GM21526 (cell line): ENCODE measurements around the gene SPEN.

Experiments used
- ATAC-seq: cut with Tn5 transposase; IDR thresholded peaks from one replicate; pipeline ENCODE4 v1.9.1; 2021; ENCODE audit warnings: moderate library complexity; ENCODE audit not compliant: unreplicated experiment, low FRiP score

The SPEN gene

DNA sequence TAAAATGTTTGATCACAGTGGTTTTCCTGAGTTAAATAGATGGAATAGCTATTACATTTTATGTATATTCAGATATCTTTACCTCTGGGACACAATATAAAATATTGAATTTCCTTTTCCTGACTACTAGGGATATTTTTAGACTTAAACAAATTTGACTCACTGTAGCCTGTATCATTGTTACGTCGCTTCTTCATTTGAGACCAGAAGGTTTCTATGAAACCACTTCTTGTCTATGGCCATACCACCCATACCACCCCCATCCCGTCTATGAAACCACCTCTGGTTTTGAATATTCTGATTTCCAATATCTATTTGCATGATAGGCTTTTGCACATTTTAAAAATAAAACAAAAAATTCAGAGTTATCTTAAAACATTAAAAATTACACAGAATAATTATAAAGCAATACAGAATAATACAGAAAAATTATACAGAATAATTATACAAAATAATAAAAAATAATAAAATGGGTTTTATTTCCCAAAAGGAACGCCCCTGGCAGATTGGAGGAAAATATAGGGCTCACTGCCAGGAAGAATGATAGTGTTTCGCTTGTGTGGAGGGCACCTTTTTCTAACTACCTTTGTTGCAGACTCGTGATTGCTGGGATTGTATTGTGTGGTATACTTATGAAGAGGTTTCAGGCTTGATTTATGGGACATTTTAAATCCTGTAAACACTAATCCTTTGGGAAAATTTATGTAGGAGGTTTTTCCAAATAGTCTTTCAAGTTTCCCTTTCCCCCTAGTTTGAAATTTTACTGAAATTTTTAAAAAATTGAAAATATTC lies 4.7 kb downstream of the SPEN start:
- no peak for ATAC-seq

DNA sequence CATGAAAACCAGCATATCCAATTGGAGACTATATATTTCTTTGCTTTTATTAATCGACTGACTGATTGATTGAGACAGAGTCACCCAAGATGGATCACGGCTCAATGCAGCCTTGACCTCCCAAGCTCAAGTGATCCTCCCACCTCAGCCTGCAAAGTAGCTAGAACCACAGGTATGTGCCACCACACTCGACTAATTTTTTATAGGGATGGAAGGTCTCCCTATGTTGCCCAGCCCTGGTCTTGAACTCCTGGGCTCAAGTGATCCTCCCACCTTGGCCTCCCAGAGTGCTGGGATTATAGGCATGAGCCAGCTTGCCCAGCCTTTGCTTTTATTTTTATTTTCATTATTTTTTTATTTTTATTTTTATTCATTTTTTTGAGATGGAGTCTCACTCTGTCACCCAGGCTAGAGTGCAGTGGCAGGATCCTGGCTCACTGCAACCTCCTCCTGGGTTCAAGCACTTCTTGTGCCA lies 5.4 kb downstream of the SPEN start:
- ATAC-seq, result no peak

DNA sequence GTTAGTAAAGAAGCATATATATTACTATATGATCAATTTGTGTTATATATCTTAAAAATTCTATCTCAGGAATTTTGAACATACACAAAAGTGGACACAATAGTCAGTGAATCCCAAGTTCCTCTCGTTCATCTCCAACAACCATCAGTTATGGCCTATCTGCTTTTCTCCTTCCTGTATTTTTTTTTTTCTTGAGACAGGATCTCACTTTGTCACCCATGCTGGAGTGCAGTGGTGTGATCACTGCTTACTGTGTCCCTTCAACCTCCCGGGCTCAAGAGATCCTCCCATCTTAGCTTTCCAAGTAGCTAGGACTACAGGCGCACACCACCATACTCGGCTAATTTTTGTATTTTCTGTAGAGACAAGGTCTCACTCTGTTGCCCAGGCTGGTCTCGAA lies 9.4 kb downstream of the SPEN start:
- no peak for ATAC-seq

DNA sequence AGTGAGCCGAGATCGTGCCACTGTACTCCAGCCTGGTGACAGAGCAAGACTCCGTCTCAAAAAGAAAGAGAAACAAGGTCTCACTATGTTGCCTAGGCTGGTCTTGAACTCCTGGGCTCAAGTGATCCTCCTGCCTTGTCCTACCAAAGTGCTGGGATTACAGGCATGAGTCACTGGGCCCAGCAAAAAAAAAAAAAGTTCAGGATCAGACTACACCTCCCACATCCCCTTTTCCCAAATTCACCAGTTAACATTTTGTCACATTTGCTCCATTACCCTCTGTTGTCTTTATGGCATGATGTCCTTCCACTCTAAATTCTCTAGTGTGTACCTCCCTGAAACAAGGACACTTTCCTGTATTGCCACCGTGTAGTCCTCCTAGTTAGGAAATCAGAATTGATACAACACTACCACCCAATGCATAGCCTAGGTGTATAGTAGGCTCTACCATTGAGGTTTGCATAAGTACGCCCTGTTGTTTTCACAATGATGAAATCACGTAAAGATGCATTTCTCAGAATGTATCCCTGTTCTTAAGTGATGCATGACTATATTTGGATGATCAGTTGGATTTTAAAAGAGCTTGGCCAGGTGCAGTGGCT lies 10.7 kb downstream of the SPEN start:
- ATAC-seq, result no peak

GRCh38 chr1:15858672-15859372 lies 11.3 kb downstream of the SPEN start:
- ATAC-seq, result no peak

DNA sequence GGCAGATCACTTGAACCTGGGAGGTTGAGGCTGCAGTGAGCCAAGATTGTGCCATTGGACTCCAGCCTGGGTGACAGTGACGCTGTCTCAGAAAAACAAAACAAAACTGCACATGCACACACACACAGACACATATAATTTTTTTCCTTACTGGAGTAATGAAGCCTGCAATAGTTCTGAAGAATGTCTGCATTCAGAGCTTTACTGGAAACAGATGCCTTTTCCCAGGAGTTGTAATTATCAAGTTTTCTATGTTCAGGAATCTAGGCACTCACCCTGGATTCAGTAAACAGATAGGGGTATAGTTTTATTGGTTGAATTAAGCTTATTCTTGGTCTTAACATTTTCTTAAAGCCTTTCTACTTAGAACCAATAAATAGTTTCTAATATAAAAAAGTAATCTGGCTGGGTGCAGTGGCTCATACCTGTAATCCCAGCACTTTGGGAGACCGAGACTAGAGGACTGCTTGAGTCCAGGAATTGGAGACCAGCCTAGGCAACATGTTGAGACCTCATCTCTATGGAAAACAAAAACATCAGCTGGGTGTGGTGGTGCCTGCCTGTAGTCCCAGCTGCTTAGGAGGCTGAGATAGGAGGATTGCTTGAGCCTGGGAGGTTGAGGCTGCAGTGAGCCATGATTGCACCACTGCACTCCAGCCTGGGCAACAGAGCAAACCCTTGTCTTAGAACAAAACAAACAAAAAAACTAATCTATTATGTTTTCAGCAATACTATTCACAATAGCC lies 15.8 kb downstream of the SPEN start:
- ATAC-seq, result no peak

DNA sequence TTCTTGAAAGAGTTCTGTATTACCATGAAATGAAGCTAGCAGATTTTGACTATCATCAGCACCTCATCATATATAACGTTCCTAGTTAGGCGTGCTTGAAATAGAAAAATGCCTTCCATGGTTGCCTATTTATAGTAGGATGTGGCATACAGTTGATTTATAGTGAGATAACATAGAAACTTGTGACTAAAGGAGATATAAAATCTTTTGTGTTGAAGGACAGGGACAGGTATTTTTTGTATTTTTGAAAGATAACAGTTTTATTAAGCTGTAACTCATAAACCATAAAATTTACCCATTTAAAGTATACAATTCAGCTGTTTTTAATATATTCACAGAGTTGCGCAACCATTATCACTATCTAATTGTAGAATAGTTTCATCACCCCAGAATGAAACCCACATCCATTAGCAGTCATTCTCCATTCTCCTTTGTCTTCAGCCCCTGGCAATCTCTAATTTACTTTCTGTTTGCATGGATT lies 19.3 kb downstream of the SPEN start:
- no peak for ATAC-seq

DNA sequence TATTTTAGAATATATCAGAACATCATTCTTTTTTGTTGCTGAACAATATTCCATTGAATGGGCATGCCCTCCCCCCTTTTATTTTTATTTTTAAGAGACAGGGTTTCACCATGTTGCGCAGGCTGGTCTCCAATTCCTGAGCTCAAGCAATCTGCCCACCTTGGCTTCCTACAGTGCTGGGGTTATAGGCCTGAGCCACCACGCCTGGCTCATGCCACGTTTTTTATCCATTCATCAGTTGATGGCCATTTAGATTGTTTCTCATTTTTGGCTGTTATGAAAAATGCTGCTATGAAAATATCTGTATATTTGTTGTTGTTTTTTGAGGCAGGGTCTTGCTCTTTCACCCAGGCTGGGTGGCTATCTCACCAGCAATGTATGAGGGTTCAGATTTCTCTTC lies 19.8 kb downstream of the SPEN start:
- ATAC-seq, result no peak

GRCh38 chr1:15869413-15869812 lies 21.9 kb downstream of the SPEN start:
- ATAC-seq, result no peak

GRCh38 chr1:15870421-15870820 lies 22.9 kb downstream of the SPEN start:
- no peak for ATAC-seq

DNA sequence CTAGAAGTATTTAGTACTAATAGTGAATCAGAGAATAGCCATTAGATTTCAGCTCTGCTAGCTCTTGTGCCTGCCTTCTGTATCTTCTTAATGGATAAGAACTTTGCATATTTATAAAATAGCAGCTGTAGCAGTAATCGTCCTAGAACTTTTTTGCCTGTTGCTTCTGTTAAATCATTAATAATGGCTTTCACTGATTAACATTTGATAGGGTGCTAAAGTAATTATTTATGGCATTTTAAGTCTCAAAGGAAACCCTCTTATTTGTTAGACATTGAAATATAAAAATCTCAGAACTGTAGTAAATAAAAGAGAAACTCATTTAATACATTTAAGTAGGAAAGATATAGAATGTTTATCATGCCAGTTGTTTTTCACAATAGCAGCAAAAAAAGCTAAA lies 27.0 kb downstream of the SPEN start:
- no peak for ATAC-seq

- no peak for ATAC-seq
Measured at GRCh38 chr1:15876357-15877055, 29.0 kb downstream of the SPEN start.

DNA sequence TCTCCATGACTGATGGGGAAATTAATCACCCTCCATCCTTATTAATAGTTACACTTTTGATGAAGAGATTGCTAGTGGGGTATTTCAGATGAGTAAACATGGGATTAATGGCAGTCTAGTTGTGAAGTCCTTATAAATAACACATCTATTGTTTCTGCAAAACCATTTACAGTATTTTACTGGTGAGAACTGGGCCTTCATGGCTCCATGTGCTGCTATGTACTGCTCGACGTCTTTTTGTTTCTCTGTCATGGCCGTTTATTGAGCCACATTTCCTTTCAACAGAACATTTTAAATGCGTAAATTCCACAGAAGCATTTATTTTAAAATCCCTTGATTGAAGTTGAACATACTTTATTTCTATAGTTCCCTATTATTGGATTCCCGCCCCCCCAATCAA lies 34.5 kb downstream of the SPEN start:
- no peak for ATAC-seq

DNA sequence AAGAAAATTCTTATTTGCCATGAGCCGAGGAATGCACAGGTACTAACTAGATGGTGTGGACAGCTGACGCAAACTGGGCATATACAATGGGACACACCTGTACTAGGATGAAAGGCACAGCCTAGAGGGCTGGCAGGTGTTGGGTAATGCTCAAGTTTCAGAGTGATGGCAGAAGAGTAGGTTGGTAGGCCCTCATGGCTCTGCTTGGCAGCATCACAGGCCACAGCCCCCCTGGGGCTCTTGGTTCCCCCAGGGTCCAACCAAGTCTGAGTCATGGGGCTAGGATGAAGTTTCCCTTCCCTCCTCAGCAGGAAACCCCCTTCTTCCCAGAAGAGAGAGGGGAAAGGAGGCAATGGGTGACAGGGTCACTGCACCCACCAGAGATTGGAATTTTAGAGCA lies 35.2 kb downstream of the SPEN start:
- no peak for ATAC-seq

GRCh38 chr1:15883326-15883725 lies 35.8 kb downstream of the SPEN start:
- ATAC-seq, result no peak

GRCh38 chr1:15884477-15884876 lies 37.0 kb downstream of the SPEN start:
- ATAC-seq, result no peak

GRCh38 chr1:15885269-15885668 lies 37.8 kb downstream of the SPEN start:
- no peak for ATAC-seq

DNA sequence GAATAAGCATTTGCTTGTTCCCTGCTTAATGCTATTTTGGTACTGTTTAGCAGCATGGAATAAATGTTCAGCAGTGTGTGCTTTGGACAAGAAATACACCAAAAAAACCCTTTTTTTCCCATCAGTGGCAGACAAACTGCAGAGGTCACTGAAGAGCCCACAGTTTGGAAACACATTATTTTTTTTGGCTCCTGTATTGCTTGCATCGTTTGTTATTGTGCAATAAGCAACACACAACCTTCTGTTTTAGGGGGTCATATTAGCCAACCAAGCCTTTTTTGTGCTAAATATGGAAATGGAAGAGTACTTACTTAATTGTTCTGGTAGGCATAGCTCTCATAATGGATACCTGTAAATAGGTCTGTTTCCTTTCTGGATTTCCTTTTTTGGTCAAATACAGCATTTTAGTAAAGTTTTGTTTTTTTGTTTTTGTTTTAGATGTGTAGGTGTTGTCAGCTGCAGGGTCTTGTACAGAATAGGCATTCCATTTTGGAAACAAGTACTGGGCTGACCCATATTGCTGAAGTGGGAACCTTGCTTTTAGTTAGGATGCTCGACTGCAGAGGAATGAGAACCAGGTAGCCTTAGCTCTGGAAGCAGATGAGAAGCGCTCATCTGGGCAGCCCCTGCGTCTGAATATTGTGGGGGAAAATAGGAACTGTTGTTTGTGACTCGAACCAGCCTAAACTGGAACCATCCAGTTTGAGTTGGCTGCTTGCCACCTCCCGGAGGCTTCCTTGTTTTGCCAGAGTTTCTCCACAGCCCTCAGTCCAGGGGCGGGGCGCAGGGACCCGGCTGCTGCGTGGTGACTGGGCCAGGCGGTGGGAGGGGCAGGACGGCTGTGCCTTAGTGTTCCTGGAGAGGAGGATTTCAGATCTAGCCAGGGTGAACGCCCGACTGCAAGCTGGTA lies 38.4 kb downstream of the SPEN start:
- ATAC-seq, result no peak

DNA sequence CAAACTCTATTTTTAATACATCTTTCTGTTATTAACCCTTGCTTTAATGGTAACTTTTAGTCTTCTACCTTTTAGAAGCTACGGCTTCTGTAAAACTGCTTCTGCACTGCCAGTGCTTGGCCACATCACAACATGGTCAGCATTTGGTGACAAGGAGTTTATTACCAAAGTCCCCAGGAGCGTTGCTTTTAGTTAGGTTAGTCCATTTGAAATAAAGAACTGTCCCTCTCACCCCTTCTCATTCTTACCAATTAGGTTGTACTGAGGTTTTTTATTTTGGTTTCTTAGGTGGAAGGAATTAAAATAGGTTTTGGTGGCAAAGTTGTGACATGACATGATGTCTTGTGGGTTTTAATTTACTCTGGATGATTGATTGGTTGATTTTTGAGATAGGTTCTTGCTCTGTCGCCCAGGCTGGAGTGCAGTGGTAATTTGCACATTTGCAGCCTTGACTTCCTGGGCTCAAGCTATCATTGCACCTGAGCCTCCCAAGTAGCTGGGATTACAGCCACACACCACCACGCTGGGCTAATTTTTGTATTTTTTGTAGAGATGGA lies 39.2 kb downstream of the SPEN start:
- ATAC-seq, result no peak
